ENCODE measurements around the gene KCTD5.
A peak's percentile ranks its signal among the peaks of the same experiment; 100 is the strongest.
"Not testable (repeated sequence)": the region's sequence is repeated elsewhere in the genome, so short reads cannot be mapped to it uniquely, and the experiment has no call there.

Gene KCTD5

DNA sequence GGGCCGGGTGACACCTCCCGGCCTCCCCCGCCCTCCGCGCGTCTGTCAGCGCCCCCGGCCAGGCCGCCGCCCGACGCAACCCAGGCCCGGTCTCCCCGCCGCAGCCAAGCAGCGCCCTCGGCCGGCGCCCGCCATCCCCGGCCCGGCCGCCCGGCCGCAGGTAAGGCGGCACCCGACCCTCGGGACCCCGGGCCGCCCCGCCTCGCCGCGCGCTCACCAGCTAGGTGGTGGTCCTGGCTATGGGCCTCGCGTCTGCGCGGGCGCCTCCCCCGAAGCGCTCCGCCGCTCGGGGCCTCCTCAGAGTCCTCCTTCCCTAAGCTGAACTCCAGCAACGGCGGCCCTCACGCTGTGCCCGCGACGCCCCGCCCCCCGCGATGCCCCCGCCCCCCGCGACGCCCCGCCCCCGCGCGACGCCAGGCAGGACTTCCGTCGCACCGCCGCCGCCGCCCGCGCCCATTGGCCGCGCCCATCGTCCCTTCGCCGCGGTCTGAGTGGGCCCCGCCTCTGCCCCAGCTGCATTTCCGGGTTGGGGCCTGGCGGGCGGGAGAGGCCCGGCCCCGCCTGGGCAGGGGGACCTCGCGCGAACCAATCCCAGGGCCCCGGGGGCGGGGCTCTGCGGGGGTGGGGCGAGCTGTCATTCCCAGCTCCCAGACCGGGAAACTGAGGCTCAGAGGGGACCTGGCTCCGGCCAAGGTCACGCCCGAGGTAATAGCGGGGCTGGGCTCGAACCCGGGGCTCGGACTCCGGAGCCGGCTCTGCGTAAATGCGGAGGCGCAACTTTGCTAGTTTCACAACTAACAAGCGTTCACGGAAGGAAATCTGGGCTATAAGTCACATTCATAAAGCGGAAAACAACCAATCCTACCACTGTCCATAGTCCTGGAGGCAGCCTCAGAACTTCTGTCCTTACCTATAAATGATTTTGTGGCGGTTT lies 9.0 kb upstream of the KCTD5 start:
- DNase-seq = peak; percentile 99

GRCh38 chr16:2675021-2675420 lies 7.3 kb upstream of the KCTD5 start:
- DNase-seq = no peak

- no peak for DNase-seq
These were observed 6.6 kb upstream of the KCTD5 start for GRCh38 chr16:2675714-2676113.

- not testable (repeated sequence) for DNase-seq
These were observed 5.4 kb upstream of the KCTD5 start for GRCh38 chr16:2676937-2677336.

DNA sequence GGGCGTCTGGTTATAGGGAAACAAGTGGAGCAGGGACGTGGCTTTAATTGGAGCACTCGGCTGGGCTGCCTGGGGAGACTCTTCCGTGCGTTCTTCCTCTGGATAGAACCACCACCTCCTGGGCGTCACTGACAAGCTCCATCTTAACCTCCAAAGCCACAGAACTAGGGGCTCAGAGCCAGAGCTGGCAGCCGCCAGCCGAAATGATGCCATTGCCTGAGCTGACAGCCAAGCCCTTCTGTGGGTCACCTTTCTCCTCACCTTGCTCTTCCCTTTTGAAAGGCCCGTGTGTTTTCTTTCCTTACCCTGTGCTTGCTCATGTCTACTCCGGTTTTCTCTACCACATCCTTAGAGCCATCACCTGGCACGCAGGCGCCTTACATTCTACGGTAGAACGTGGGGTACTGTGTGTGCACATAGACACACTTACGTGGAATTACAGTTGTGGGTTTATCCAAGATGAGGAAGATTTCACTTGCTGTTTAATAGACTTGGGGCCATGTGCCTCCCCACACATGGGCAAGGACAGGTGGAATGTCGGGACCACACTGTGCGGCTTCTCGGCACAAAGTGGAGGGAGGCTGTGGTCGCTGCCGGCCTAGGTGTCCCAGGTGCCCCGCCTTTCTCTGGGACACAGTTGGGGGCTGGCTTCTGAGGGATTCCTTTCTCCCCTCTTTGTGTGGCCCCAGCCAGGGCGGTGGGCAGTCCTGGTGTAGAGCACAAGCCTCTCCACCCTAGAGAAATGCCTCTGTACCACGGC lies 3.9 kb upstream of the KCTD5 start:
- DNase-seq = not testable (repeated sequence)

DNA sequence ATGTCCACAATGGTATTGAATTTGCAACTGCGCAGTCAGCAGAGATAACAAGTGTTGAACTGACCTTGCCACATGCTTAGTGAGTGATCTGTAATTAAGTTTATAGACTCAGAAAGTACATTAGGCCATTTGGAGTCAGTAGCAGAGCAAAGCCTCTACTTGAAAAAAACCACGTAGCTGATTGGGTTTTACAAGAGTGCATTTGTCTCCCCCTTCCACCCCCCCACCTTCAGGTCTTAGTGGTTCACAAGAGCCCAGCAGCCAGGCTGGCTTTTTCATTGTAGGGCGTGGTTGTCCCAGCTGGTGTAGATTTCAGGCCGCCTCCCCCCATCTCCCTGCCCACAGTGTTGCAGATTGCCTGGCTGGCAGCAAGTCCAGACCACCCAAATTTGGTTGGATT lies 2.4 kb upstream of the KCTD5 start:
- DNase-seq = not testable (repeated sequence)

GRCh38 chr16:2680360-2680759 lies 2.0 kb upstream of the KCTD5 start:
- not testable (repeated sequence) for DNase-seq

DNA sequence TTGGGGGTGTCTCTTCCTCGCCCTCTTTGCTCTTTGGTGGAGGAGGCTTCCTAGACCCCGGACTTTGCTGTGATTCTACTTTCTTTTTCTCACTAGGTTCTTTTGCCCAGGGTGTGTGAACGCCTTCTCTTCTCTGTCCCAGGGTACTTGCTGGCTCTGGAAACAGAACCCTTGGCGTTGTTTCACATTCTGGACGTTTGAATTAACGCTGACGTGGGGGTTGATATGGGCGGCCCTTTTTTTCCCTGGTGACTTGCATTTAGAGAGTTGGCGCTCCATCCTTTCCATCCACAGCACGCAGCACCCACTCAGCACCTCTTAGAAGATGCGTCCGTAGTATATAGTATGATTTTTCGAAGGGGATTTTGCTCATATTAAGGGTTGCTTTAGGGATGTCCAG lies 718 bp downstream of the KCTD5 start:
- peak; percentile 36 for DNase-seq

DNA sequence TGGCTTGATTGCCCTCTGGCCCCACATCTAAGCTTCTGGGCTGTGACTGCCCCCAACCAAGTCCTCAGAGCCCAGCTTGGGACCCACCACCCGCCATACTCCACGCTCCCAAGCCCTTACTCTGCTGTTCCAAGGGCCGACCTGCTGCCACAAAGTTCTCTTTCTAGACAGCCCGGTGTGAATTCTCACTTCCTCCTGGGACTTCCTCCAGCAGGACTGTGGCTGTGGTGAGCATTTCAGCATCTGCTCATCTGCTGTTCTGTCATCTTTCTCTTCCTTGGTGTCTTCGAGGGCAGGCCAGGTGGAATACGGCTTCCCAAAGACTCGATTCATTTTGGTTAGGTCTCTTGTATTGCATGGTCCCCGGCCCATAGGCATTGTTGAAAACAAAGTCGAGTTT lies 3.8 kb downstream of the KCTD5 start:
- not testable (repeated sequence) for DNase-seq

GRCh38 chr16:2686912-2687507 lies 4.7 kb downstream of the KCTD5 start:
- peak; percentile 82 for DNase-seq

DNA sequence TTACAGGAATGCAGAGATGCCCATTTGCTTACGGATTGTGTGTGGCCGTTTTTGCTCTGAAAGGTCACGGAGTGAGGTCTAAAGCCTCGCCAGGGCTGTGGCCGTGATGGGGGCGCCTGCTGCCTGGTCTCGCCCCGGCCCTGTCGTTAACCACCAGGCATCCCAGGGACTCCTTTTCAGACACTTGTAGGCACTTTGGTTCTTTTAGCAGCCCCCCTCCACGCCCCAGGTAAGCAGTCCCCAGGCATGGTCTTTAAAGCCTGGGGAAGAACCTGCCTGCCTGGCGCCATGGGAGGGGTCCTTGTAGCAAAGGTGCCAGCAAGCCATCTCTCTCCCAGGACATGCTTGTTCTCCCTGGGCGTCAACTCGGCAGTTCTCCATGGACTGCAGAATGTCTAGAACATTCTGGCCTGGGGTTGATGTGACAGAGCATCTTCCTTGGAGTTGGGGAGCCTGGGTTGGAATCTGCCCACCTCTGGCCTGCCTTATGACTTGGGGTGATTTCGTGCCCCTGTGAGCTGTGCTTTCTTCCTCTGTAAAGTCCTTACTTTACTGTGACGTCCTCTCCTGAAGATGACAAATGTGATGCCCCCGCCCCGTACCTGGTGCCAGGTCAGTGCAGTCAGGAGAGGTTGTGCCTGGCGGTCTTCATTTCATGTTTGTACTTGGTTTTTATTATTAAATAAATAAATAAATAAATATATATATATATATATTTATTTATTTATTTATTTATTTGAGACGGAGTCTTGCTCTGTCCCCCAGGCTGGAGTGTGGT lies 5.4 kb downstream of the KCTD5 start:
- DNase-seq = no peak

DNA sequence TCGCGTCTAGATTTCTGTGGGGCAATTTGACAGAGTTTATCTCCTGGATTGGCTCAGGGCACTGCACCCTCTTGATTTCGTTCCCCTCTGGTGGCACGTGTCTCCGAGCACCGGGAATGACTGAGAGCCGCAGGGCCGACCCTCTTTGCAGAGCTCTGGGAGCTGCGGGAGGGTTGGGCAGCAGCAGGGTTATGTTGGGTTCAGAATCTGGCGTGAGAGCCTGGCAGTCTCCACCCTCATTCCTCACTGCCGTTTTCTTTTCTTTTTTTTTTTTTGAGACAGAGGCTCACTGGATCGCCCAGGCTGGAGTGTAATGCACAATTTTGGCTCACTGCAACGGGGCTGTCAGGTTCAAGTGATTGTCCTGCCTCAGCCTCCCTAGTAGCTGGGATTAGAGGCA lies 7.1 kb downstream of the KCTD5 start:
- not testable (repeated sequence) for DNase-seq

DNA sequence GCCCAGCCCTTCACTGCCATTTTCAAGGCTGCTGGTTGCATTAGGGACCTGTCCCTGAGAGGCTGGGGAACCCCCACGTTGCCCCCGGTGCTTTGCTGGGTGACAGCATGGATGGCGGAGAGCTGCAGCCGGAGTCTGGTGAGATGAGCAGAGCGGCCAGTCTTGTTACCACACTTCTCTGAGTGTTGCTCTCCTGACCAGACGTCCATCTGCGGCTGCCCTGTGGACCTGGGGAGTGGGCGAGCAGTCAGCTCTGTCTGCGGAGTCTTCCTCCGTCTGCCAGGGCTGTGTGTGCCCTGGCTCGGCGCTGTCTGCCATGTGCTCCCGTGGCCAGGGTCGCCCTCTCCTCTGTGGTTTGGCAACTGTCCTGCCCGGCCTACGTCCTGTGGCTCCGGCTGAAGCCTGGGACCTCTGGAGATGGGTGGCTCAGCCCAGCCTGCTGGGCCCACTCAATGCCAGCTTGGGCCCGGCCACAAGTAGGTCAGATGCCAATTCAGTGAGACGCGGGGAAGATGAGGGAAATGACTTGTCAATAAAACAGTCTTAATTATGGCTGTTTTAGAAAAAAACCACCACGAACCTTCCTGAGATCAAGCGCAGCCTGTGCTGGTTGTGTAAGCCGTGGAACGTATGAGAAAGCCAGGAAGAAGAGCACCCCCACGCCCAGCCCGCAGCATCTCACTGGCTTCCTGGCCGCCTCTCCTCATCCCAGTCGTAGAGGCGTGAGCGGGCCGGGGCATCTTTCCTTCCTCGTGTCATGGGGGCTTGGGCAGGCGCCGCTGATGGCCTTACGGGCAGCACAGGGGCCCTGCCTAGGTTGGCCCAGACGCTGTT lies 7.9 kb downstream of the KCTD5 start:
- DNase-seq = peak; percentile 27

- DNase-seq = no peak
These were observed 8.5 kb downstream of the KCTD5 start for GRCh38 chr16:2690852-2691251.

GRCh38 chr16:2691491-2692248 lies 9.3 kb downstream of the KCTD5 start:
- DNase-seq = no peak

DNA sequence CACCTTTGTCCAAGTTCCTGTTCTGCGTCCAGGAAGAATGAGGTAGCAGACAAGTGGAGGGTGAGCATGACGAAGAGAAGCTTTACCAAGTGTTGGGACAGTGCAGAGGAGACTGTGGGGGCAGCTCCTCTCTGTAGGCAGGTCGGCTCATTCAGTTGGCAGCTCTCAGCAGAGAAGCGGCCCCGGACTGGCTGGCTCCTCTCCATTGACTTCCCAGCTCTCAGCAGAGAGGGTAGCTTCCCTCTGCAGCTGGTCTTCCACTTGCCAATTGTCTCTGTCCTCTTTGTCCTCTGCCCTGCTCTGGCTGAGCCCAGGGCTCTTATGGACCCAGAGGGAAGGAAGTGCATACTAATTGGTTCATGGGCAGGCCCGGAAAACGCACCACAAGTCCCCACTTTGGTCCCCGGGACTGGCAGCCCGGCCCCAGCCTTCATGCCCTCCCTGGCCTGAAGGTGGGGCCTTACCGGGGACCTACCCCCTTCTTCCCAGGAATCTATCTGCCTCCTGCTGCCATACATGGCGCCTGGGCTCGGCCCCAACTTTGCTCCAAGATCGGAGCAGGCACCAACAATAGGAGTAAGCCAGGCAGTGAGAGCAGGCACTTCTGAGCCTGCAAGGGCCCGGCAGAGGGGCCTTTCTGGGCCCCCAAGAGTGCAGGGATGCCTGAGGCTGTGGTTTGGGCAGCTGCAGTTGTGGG lies 10.1 kb downstream of the KCTD5 start:
- no peak for DNase-seq

DNA sequence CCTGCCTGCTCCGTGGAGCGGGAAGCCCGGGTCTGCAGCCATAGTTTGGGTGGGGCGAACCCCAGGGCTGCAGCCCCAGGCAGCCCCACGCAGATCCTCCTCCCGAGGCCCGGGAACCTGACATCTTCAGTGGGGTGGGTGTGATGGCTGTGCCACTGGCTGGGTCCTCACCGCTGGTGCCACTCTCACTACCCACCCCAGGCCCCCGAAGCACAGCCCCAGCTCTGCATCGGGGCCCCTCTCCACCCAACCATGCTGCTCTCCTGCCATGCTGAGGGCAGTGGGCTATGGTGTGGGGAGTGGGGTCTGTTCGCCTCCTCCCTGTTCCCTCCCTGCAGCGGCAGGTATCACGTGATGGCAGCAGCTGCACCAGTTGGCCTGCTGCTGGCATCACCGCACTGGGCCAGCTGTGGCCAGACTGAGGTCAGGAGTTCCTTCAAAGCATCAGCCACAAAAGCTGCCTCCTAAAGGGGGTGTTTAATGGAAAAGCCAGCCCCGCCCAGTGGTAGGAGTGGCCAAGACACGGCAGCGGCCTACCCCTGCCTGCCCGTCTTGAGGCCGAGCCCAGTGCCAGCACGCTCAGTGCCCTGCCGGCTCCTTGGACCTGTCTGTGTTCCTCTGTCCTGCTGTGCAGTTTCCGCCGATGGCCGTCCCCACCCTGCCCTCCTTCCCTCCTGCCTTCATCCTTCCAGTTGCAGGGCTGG lies 10.8 kb downstream of the KCTD5 start:
- no peak for DNase-seq

DNA sequence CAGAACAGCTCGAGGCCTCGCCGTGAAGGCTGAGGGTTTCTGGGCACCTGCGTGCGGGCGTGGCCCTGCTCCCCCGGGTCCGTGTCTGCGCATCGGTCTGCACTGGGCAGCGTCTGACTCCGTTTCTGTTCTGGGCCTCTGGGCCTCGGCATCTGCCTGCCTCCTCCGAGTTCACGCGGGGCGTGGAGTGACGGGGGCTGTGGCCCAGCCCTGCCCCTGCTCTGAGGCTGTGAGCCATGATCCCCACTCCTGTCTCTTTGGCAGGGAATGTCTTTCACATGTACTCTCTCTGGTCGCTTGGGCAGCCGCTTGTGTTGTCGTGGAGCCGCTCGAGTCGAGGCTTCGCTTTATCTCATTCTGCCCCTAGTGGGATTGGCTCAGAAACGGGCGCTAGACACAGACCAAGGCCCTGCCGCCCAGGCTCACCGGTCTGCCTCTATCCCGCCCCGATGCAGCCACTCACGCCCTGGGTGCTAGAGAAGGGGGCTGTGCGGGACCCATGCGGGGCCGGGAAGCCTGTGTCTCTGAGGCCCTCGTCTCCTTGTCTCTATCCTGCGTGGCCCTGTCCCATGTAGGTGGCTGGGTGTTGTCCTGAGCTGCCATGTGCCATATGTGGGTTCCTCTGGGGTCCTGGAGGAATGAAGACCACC lies 14.4 kb downstream of the KCTD5 start:
- DNase-seq = not testable (repeated sequence)

- no peak for DNase-seq
These were observed 15.2 kb downstream of the KCTD5 start for GRCh38 chr16:2697401-2697948.
